B cell (primary cell): Measurements from ENCODE around the gene IFNK. TPM values are rescaled to one million over a fixed set of nuclear protein-coding genes. Genes with fewer than 3 reads are reported as not detected.
A peak's percentile ranks its signal among the peaks of the same experiment; 100 is the strongest.

Experiments
- ATAC-seq: fragments of 200-7000 bp; cut with Tn5 transposase; one replicate; pipeline ENCODE4 v1.10.0; 2021; ENCODE audit warnings: low read depth, mild to moderate bottlenecking, moderate number of reproducible peaks, moderate library complexity
- CTCF ChIA-PET: fragments of 350-600 bp; sonication (Branson Sonifier 250); formaldehyde crosslinking; loops from one replicate; lab custom pipeline; 2021; ENCODE audit warnings: antibody characterized with exemption, inconsistent platforms; lab: Charles Lee
- POLR2A ChIA-PET: fragments of 350-600 bp; sonication (Branson Sonifier 250); formaldehyde crosslinking; loops from one replicate; lab custom pipeline; 2021; ENCODE audit warnings: antibody characterized with exemption; lab: Charles Lee
- DNase-seq: peaks from one replicate; pipeline ENCODE4 v3.0.0; 2013
- H2AFZ ChIP-seq: 2 replicates; pipeline ENCODE4 v1.6.1; 2012; ENCODE audit warnings: mild to moderate bottlenecking, low read depth, low read length; ENCODE audit not compliant: insufficient read depth, poor library complexity, severe bottlenecking
- H3K27ac ChIP-seq, 2 donors: 1 replicate in 1 of 2; 2 replicates in 1 of 2; pipeline ENCODE4 v1.5.1; 2012 to 2013; ENCODE audit warnings: low read length in 2 of 2, mild to moderate bottlenecking in 2 of 2, moderate library complexity in 1 of 2
- H3K27me3 ChIP-seq, 4 experiments: fragments of 200-600 bp in 1 of 4; sonication (generic) in 1 of 4; replicated peaks in 1 of 4; 1 replicate in 2 of 4; 2 replicates in 2 of 4; pipeline versions ENCODE4 v1.6.1 to v1.7.0; 2013 to 2016; ENCODE audit warnings: low read length in 3 of 4, mild to moderate bottlenecking in 2 of 4, mixed read lengths in 1 of 4, moderate library complexity in 1 of 4; ENCODE audit not compliant: insufficient read depth in 4 of 4, control insufficient read depth in 3 of 4; ENCODE audit errors: control extremely low read depth in 1 of 4
- H3K36me3 ChIP-seq, 2 experiments: replicated peaks in 1 of 2; 1 replicate in 1 of 2; 2 replicates in 1 of 2; pipeline versions ENCODE4 v1.6.1 to v1.7.1; 2013; ENCODE audit warnings: low read length in 1 of 2; ENCODE audit not compliant: insufficient read depth in 2 of 2, control insufficient read depth in 1 of 2; ENCODE audit errors: control extremely low read depth in 1 of 2, extremely low read depth in 1 of 2
- H3K4me1 ChIP-seq, 2 donors: fragments of 200-600 bp in 1 of 2; sonication (generic) in 1 of 2; 1 replicate in 1 of 2; 2 replicates in 1 of 2; pipeline versions ENCODE4 v1.5.1 to v1.6.1; 2013 to 2017; ENCODE audit warnings: low read length in 2 of 2; ENCODE audit not compliant: control insufficient read depth in 2 of 2, insufficient read depth in 2 of 2
- H3K4me2 ChIP-seq: replicated peaks from 2 replicates; pipeline ENCODE3; 2012; ENCODE audit warnings: mild to moderate bottlenecking, low read depth, low read length; ENCODE audit not compliant: poor library complexity, severe bottlenecking
- H3K4me3 ChIP-seq, 5 experiments: fragments of 200-600 bp in 1 of 5; sonication (generic) in 1 of 5; 1 replicate in 3 of 5; 2 replicates in 2 of 5; pipeline versions ENCODE4 v1.5.1 to v1.7.0; 2011 to 2016; ENCODE audit warnings: low read length in 4 of 5, mild to moderate bottlenecking in 4 of 5, low read depth in 2 of 5, control low read depth in 1 of 5, moderate library complexity in 1 of 5; ENCODE audit not compliant: insufficient read depth in 1 of 5; ENCODE audit errors: control extremely low read depth in 1 of 5, extremely low read depth in 1 of 5
- H3K79me2 ChIP-seq: fragments of 200-600 bp; sonication (generic); one replicate; pipeline ENCODE4 v1.6.0; 2016; ENCODE audit warnings: low read length; ENCODE audit not compliant: control insufficient read depth, insufficient read depth
- H3K9ac ChIP-seq: fragments of 200-600 bp; sonication (generic); 2 replicates; pipeline ENCODE4 v1.6.1; 2017; ENCODE audit warnings: mild to moderate bottlenecking, low read length, moderate library complexity
- H3K9me3 ChIP-seq, 3 donors: one replicate each; pipeline versions ENCODE4 v1.6.1 to v1.7.1; 2013; ENCODE audit warnings: low read length in 2 of 3; ENCODE audit not compliant: control insufficient read depth in 2 of 3, insufficient read depth in 1 of 3; ENCODE audit errors: control extremely low read depth in 1 of 3
- H4K20me1 ChIP-seq: 2 replicates; pipeline ENCODE4 v1.6.0; 2012; ENCODE audit warnings: mild to moderate bottlenecking, low read length; ENCODE audit not compliant: insufficient read depth, control insufficient read depth, poor library complexity, severe bottlenecking
- H3K27ac Mint-ChIP-seq: one replicate; pipeline ENCODE4 v1.8.0; 2021; ENCODE audit warnings: mixed read lengths
- H3K27me3 Mint-ChIP-seq: one replicate; pipeline ENCODE4 v1.8.0; 2021; ENCODE audit warnings: mixed read lengths
- H3K4me1 Mint-ChIP-seq: one replicate; pipeline ENCODE4 v1.8.0; 2021; ENCODE audit warnings: mixed read lengths
- H3K4me3 Mint-ChIP-seq: one replicate; pipeline ENCODE4 v1.8.0; 2021; ENCODE audit warnings: mixed read lengths
- H3K9me3 Mint-ChIP-seq: one replicate; pipeline ENCODE4 v1.8.0; 2022; ENCODE audit warnings: mixed read lengths; ENCODE audit not compliant: insufficient read depth
- CTCF ChIP-seq: fragments of 200-600 bp; IDR thresholded peaks from one replicate; pipeline ENCODE4 v1.8.0; 2022; ENCODE audit warnings: antibody characterized with exemption, mild to moderate bottlenecking
- EZH2 ChIP-seq: IDR thresholded peaks from 2 replicates; pipeline ENCODE4 v1.6.1; 2012; ENCODE audit warnings: borderline replicate concordance, low read depth, mild to moderate bottlenecking, moderate library complexity, low read length; ENCODE audit not compliant: insufficient read depth, poor library complexity, severe bottlenecking
- WGBS: methylation state at CpG from one replicate; pipeline ENCODE4 v1.1.5; 2013; ENCODE audit warnings: missing lambda C conversion rate; ENCODE audit not compliant: insufficient coverage; 5-methylcytosine and 5-hydroxymethylcytosine counted together
- intact Hi-C: fragments of 100-400 bp; cut with micrococcal nuclease; formaldehyde crosslinking; loops from one replicate; pipeline ENCODE4 v1.10.0; 2022
- polyA plus RNA-seq: library from polyadenylated mRNA; depleted of rRNA; stranded (reverse); fragments of >200 nt; gene quantifications from 2 replicates; pipeline ENCODE4 v1.2.3, GENCODE V29; 2012
- total RNA-seq, 2 donors: library from RNA; stranded (reverse); fragments of 120-200 nt in 1 of 2; gene quantifications; 1 replicate in 1 of 2; 2 replicates in 1 of 2; pipeline versions ENCODE4 v1.2.3 to v1.2.4, GENCODE V29; 2013 to 2022

IFNK gene
- total and polyA plus RNA-seq, 2 donors (not counting 1 experiment from before 2014, with no cell fraction given): not detected

DNA sequence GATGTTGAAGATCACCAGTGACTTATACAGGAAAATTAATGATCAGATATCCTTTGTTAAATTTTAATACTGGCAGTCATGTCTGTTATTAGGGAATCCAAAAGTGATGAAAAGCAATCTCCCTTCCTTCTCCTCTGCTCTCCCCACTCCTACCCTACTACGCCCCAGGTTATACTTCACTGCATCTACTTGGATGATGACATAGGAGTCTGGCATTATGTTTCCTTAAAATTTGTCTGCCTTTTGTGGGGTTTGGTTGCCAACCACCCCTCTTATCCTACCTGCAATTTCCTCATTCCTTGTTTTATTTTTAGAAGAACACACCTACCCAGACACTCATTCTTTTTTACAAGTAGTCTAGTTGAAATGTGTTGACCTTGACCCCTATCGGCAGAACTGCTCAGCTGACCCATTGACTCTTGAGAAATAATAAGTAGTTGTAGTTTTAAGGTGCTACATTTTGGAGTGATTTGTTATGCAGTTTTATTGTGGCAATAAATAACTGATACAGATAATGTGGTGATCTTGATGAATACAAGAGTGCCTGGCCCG lies 10.6 kb downstream of the IFNK start:
- H3K36me3 ChIP-seq: no peaks in the 10 kb centered on the region
- no peak overlapping the region for H3K4me3 ChIP-seq
- H3K9me3 Mint-ChIP-seq: no peaks in the 10 kb centered on the region
- ChIA-PET CTCF (interaction anchor here (1.0 to 17.3 kb wide), 4 partner anchors 12 to 201 kb away, joined by 3 to 395 read pairs (median 3); no protein-coding TSS in a partner anchor), POLR2A (no interaction called here)
- intact Hi-C loops: no loop called here
- no peaks in the 10 kb centered on the region for H3K27me3 ChIP-seq
- H3K79me2 ChIP-seq: peaks cover 5% of the 10 kb centered on the region
- H3K27ac Mint-ChIP-seq: no peak overlapping the region
- TF ChIP-seq CTCF (no peak), EZH2 (no peak)
- no peak overlapping the region for H3K27ac ChIP-seq
- 86% methylated on average over 1 of the region's 3 CpGs for WGBS
- no peak for DNase-seq
- H3K4me1 Mint-ChIP-seq: peaks cover 19% of the 10 kb centered on the region
- no peaks in the 10 kb centered on the region for H3K27me3 Mint-ChIP-seq
- H3K4me1 ChIP-seq: peaks cover 14 to 15% of the 10 kb centered on the region in 2 donors
- H2AFZ ChIP-seq: no peak overlapping the region
- H4K20me1 ChIP-seq: no peaks in the 10 kb centered on the region
- H3K9me3 ChIP-seq: no peaks in the 10 kb centered on the region
- H3K4me3 Mint-ChIP-seq: no peak overlapping the region
- peak overlapping the region; percentile 16 for H3K4me2 ChIP-seq
- no peak overlapping the region for H3K9ac ChIP-seq
- no peak for ATAC-seq

DNA sequence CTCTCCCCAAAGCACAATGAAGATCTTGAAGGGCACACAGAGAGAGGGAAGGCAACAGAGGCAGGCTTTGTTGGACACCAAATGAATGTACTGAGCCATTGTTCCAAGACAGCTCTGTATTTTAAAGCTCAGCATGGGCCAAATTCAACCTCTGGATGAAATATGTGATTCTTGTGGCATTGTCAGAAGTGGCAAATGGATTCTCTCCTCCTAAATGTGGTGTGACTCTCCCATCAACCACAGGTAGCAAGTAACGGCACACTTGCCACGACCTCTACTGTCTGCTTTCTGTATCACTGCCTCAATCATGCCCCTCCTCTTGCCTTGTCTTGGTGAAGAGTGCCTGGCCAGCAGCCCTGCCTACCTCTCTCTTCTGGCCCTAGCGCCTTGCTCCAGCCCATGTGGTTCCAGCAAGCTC lies 11.6 kb downstream of the IFNK start:
- Histone ChIP-seq H4K20me1 (no peaks in the 10 kb centered on the region), H3K27me3 (no peaks in the 10 kb centered on the region), H2AFZ (no peak overlapping the region), H3K36me3 (no peaks in the 10 kb centered on the region), H3K9me3 (no peaks in the 10 kb centered on the region), H3K9ac (no peak overlapping the region), H3K79me2 (no peaks in the 10 kb centered on the region), H3K27ac (no peak overlapping the region), H3K4me3 (no peak overlapping the region), H3K4me2 (no peak overlapping the region), H3K4me1 (peaks cover 9 to 10% of the 10 kb centered on the region in 2 donors)
- TF ChIP-seq EZH2: no peak
- TF ChIP-seq CTCF: peak; percentile 32
- Mint-ChIP-seq H3K4me3 (no peak overlapping the region), H3K9me3 (no peaks in the 10 kb centered on the region), H3K4me1 (peaks cover 17% of the 10 kb centered on the region), H3K27ac (no peak overlapping the region), H3K27me3 (no peaks in the 10 kb centered on the region)
- 95% methylated on average over 3 of the region's 3 CpGs for WGBS
- DNase-seq: peak; percentile 21
- intact Hi-C loops: no loop called here
- ChIA-PET POLR2A (no interaction called here), CTCF (interaction anchor here (1.0 to 17.3 kb wide), 3 partner anchors 11 to 202 kb away, joined by 3 to 395 read pairs (median 3); no protein-coding TSS in a partner anchor)
- ATAC-seq: no peak
